Tibial artery (tissue), 4 donors: ENCODE measurements around the gene TTC28.

Source experiments
- DNase-seq, 2 donors: peaks; one replicate each; pipeline ENCODE4 v3.0.0-alpha.2; 2019
- H3K27ac ChIP-seq, 2 donors: fragments of 200-600 bp; sonication (generic) in 1 of 2; 1 replicate in 1 of 2; 2 replicates in 1 of 2; pipeline ENCODE4 v1.5.1; 2018 to 2019; ENCODE audit warnings: mild to moderate bottlenecking in 1 of 2
- H3K27me3 ChIP-seq, 2 donors: fragments of 200-600 bp; sonication (generic) in 1 of 2; one replicate each; pipeline versions ENCODE4 v1.5.1 to v1.6.0; 2016 to 2019
- H3K36me3 ChIP-seq, 3 donors: fragments of 200-600 bp; sonication (generic) in 2 of 3; one replicate each; pipeline ENCODE4 v1.5.1; 2016 to 2019; ENCODE audit warnings: mild to moderate bottlenecking in 2 of 3
- H3K4me1 ChIP-seq, 4 donors: fragments of 200-600 bp; sonication (generic) in 2 of 4; 1 replicate in 3 of 4; 2 replicates in 1 of 4; pipeline ENCODE4 v1.5.1; 2016 to 2019
- H3K4me3 ChIP-seq, 2 donors: fragments of 200-600 bp; sonication (generic) in 1 of 2; 1 replicate in 1 of 2; 2 replicates in 1 of 2; pipeline ENCODE4 v1.5.1; 2018 to 2019; ENCODE audit warnings: mild to moderate bottlenecking in 2 of 2
- H3K9me3 ChIP-seq, 3 donors: fragments of 200-600 bp; sonication (generic) in 1 of 3; one replicate each; pipeline ENCODE4 v1.5.1; 2016 to 2019
- CTCF ChIP-seq, 2 experiments: fragments of 200-600 bp in 1 of 2; fragments of 450-650 bp in 1 of 2; IDR thresholded peaks; one replicate each; pipeline ENCODE4 v1.5.1; 2017 to 2019; ENCODE audit warnings: antibody characterized with exemption in 2 of 2, mild to moderate bottlenecking in 1 of 2, moderate library complexity in 1 of 2
- intact Hi-C: fragments of 100-400 bp; cut with DNase I; formaldehyde crosslinking; loops from one replicate; pipeline ENCODE4 v1.15.0; 2023; ENCODE audit warnings: low total_unique reads

The TTC28 gene

GRCh38 chr22:28358312-28358711 lies 321.3 kb downstream of the TTC28 start:
- H3K4me3 ChIP-seq: no peak overlapping the region
- H3K27me3 ChIP-seq: no peaks in the 10 kb centered on the region
- no peak overlapping the region for H3K27ac ChIP-seq
- TF ChIP-seq CTCF (IDR thresholded peaks at IDR 0.05): no peak
- intact Hi-C loops: no loop called here
- no peak for DNase-seq
- no peaks in the 10 kb centered on the region for H3K4me1 ChIP-seq
- no peaks in the 10 kb centered on the region for H3K36me3 ChIP-seq
- H3K9me3 ChIP-seq: no peaks in the 10 kb centered on the region

GRCh38 chr22:28357193-28357592 lies 322.4 kb downstream of the TTC28 start:
- no peaks in the 10 kb centered on the region for H3K9me3 ChIP-seq
- intact Hi-C loops: no loop called here
- DNase-seq: no peak
- H3K27me3 ChIP-seq: no peaks in the 10 kb centered on the region
- H3K36me3 ChIP-seq: no peaks in the 10 kb centered on the region
- no peaks in the 10 kb centered on the region for H3K4me1 ChIP-seq
- no peak overlapping the region for H3K27ac ChIP-seq
- no peak overlapping the region for H3K4me3 ChIP-seq
- TF ChIP-seq CTCF (IDR thresholded peaks at IDR 0.05): no peak

- no peaks in the 10 kb centered on the region for H3K4me1 ChIP-seq
- no peak for TF ChIP-seq CTCF (IDR thresholded peaks at IDR 0.05)
- intact Hi-C loops: no loop called here
- no peaks in the 10 kb centered on the region for H3K36me3 ChIP-seq
- no peak overlapping the region for H3K4me3 ChIP-seq
- DNase-seq: no peak
- H3K27ac ChIP-seq: no peak overlapping the region
- no peaks in the 10 kb centered on the region for H3K27me3 ChIP-seq
- H3K9me3 ChIP-seq: no peaks in the 10 kb centered on the region
Observed at GRCh38 chr22:28351476-28351875, 328.2 kb downstream of the TTC28 start.

GRCh38 chr22:28348613-28349609 lies 330.7 kb downstream of the TTC28 start:
- Histone ChIP-seq H3K36me3 (no peaks in the 10 kb centered on the region), H3K4me3 (no peak overlapping the region), H3K27me3 (no peaks in the 10 kb centered on the region), H3K9me3 (no peaks in the 10 kb centered on the region), H3K4me1 (peaks cover 0 to 18% (median 5%) of the 10 kb centered on the region in 4 donors), H3K27ac (no peak overlapping the region)
- intact Hi-C loops: no loop called here
- no peak for DNase-seq
- TF ChIP-seq CTCF (IDR thresholded peaks at IDR 0.05): no peak

- DNase-seq: no peak
- Histone ChIP-seq H3K4me3 (no peak overlapping the region), H3K4me1 (peaks cover 0 to 21% (median 6%) of the 10 kb centered on the region in 4 donors), H3K36me3 (no peaks in the 10 kb centered on the region), H3K9me3 (no peaks in the 10 kb centered on the region), H3K27ac (no peak overlapping the region), H3K27me3 (no peaks in the 10 kb centered on the region)
- TF ChIP-seq CTCF (IDR thresholded peaks at IDR 0.05): no peak
- intact Hi-C loops: no loop called here
Observed at GRCh38 chr22:28346308-28346707, 333.3 kb downstream of the TTC28 start.
